NCI-H2171 (cell line): ENCODE measurements around the gene NLGN1.

Experiments used
- DNase-seq: peaks from one replicate; lab custom pipeline; 2025; lab: John Stamatoyannopoulos, UW

Gene NLGN1

DNA sequence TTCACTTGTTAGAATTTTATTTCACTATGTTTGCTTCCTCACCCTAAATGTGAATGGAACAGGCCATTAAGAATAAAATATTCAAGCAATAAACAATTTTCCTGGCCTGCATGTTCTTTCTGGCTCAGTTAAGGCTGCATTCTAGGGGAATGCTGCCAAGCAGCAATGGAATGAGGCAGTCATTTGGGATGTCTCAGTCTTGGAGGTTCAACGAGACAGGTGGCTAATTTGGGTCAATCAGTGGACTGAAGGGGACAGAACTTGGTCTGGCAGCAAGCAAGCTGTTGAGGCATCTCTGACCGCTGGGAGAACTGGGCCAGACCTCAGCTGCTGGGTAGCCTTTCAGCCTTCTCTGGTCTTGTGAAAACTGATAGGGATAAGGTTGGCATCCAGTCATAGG, 241.6 kb downstream of the NLGN1 start:
- no peak for DNase-seq

DNA sequence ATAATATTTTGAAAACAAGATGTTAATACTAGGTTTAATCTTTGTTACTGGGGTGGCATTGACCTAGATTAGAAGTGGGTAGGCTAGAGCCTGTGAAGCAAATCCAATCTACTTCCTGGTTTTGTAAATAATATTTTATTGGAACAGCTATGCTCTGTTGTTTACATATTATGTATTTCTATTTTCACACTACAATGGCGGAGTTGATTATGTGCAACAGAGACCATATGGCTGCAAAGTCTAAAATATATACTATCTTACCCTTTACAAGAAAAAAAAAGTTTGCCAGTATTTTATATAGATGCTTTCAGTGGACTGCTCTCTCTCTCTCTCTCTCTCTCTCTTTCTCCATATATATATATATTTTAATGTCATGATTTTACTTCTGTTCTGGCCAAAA, 244.2 kb downstream of the NLGN1 start:
- no peak for DNase-seq

DNA sequence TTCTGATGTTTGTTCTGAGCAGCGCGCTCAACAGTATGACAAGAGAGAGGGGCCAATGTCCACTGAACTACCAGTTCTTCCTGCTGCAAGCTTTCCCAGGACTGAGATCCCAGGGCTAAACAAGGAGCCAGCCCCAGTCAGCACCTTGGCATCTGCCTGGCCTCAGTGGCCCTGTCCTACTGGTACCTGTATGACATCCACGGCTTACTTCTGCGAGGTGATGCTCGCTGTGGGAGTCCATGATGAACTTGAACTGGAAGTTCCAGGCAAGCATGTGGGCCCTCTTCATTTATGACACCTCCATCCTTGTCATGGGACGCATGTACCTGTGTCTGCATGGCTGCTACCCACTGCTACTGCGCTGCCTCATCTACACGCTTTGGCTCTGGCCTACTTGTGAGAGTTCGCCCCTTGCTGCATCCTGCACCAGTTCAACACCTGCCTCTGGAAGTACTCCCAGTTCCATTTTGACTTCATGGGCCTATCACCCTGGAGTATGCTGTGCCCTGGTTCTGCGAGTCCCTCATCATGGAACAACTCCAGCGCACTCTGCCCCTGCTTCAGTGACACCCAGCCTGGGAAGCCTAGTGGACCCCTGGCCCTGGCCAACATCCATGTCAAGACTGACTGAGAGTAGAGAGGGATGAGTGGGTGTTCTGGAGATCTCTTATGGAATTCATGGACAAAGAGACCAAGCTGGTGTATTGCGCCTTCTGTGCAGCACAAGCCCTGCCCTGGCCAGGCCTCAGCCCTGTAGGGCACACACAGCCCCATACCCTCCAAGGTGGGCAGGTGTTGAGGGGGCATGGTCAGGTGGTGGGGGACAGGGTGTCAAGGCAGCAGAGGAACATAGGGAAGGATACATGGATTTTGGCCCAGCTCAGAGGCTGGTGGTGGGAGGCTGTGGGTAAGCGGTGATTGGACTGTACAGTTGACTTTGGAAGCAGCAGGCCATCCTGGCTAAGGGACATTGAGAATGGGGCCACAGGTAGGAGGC, 246.8 kb downstream of the NLGN1 start:
- no peak for DNase-seq

DNA sequence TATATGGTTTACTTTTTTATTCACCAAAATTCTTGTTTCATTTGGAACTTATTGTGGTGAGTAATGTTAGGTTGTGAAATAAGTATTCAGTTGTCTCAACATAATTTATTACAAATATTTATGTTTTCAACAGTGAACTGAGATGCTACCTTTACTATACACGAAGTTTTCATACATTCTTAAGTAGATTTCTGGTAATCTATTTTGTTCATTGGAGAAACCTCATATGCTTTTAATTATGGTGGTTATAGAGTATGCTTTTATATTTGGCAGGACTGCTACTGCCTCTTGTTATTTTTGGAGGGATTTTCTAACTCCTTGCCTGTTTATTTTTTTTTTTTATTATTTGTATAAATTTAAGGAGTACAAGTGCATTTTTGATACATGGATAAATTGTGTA, 253.1 kb downstream of the NLGN1 start:
- DNase-seq, result no peak

DNA sequence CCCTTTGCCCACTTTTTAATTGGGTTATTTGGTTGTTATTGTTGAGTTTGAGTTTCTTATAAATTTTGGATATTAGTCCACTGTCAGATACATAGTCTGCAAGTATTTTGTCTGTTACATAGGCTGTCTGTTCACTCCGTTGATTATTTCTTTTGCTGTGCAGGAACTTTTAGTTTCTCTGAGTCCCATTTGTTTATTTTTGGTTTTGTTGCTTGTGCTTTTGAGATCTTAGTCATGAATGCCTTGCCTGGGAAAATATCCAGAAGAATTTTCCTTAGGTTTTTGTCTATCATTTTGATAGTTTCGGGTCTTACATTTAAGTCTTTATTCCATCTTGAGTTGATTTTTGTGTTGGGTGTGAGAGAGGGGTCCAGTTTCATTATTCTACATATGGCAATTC, 254.5 kb downstream of the NLGN1 start:
- no peak for DNase-seq

DNA sequence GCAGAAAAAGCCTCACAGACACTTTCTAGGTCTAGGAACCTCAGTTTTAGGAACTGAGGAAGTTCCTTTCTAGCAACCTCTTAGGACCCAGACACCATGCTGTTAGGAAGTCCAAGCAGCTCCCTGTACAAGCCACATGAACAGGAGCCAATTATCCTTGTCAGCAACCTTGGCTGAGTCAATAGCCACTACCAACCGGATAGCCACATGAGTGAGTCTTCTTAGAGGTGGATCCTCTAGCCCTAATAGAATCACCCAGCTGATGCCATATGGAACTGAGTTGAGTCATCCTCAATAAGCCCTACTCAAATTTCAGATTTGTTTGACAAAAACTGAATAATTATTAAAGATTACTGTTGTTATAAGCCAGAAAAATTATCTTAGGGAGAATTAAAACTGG, 256.2 kb downstream of the NLGN1 start:
- no peak for DNase-seq

DNA sequence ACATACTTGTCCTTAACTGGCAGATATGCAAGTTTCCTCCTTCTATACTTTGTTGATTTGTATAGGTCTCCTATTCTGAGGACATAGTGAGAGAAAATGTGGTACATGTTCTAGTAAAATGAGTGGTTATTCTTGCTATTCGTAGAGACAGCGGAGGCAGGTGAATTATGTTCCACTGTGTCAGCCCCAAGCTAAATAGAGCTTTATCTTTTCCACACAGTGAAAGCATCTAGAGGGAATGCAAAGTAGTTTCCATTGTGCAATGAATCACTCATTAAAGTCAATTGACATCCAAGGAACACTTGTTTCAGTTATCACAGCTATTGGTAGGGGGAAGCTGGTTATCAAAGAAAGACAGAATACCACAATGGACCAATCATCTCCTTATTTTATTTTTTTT, 262.4 kb downstream of the NLGN1 start:
- no peak for DNase-seq

DNA sequence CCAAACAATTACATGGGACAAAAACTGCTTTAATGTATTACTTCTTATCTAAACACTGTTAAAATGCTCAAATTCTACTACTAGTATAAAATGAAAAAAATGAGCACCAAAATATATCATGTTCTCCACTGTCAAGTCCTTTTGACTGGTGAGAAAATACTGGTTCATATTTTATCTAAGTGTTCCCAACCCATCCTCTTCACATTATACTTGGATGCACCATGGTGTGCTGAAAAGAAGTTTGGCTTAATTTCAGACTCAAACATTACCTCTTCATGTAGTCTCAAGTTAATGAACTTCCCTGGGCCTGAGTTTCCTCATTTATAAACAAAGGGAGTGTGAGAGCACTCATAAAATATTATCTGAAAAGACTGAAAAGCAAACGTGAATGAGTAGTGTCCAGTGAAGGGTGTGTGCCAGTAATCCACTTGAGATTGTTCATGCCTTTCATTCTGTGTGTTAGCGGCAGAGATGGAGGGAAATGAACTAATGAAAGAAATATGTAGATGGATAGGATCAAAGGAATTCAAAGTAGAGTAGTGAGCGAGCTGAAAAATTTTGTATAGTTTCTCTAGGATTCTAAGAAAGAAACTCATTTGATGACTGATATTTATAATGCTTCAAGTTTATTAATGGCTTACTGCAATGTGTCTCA, 263.2 kb downstream of the NLGN1 start:
- no peak for DNase-seq

DNA sequence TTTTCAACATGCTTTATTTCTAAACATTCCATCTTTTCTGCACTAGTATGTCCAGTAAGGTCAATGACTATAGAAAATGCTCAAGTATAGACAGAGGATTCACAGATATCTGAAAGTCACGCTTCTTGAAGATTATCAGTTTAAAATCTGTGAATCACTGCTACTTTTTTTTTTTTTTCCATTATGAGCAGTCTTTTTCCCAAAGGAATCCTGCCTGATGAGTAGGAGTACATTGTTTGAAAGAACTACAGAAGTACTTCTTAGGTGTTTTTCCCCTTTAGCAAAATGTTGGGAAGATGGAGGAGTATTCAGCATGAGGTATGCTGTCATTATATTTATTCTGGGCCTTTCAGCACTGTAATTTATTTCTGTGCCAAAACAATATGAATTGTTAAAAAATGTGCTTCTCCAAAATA, 266.2 kb downstream of the NLGN1 start:
- no peak for DNase-seq

DNA sequence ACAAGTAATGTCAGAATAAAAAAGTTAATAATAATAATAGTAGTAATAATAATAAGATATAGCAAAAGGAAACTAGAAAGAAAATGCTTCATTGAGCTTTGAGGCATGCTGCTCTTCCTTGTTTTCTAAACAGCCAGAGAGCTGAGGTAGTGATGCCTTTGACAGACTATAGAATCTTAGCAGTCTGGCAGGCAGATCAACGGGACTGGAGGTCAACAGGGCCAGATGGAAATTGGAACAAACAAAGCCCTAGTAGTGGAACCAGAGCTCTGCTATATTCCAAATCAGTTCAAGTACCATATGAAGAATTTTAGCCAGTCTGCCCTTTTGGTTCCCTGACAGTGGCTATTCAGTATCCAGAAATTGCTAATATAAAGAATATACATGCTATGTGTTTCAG, 278.6 kb downstream of the NLGN1 start:
- no peak for DNase-seq

DNA sequence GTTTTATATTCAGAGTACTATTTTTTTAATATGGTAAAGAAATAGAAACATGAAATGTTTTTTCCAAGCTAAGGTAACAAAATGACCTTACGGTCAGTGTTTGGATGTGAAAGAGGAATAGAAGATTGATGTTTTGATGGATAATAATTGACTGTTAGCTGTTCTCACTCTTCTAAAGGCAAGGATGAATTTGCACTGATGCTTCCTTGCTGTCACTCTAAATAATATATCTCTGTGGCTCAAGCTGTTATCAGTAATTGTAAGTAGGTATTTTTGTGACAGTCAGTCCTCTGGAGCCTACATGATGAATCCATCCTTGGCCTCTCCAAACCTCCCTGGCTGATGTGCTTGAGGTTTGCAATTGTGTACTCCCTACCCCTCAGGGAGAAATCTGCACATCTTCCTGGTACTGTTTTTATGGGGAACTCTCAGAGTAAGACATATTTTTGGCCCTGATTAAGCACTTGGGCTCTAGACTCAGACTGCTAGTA, 283.7 kb downstream of the NLGN1 start:
- no peak for DNase-seq

DNA sequence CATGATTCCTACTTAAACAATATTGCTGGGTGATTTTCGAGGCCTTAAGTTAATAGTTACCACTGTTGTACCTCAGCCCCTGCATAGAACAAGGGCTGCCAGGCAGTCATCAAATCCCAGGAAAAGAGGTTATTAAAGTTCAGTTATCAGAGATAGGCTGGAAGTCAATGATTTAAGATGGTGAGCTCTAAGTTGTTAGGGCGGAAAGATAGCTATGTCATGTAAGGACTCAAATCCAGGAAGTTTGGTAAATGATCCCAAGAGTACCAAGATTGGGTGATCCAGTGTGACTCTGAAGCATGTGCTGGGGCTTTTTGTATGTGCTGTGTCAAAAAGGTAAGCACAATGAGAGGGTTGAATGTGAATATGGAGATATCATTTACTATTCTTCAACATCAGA, 287.9 kb downstream of the NLGN1 start:
- no peak for DNase-seq

DNA sequence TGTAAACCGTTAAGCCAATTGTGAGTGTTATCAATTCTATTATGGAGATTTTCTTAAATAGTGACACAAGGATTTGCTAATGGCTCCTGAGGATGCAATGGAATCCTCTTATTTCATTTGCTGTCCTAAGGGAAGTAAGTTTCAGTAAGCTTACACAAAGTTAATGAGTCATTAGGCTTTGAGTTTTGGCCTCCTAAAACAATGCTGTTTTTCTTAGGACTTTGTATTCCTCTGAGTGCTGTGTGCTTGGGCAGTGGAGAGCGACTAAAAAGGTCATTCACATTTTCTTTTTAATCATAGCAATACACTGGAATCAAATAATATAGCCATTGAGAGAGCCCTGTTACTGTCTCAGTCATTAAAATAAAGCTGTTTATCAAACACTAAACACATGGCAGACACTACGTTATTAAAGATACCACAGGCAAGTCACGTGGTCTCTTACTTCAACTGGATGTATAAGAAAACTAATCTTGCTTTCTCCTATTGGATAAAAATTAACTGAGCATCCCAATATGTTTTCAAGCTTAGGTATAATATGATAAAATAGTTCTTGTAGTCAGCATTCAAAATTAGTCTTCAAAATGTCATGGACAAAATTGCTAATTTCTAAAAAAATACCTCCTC, 290.8 kb downstream of the NLGN1 start:
- no peak for DNase-seq

DNA sequence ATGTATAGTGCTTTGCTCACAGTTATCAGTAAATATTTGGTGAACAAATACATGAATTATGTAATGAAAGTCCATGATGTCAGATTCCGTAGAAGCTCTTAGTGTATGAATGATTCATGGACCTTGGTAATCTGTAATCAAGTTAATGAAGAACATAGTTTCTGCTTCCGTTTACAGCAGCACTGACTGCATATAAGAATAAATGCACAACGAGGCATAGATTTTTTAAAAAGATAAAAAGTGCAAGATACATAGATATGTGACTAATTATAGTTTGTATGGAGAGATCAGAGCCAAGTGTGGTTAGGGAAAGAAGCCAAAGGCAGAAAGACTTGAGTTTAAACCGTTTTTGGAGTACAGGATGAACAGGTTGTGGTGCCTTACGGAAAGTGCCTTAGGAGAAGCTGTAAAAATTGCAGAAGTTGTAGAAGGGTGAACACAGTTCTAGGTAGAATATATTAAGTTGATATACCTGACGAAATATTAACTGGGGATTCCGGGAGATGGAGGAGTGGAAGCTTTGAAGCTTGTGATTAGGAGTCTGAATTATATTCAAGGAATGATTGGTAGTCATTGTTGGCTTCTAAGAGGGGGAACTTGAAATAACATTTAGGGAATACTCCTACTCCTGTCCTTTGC, 293.1 kb downstream of the NLGN1 start:
- DNase-seq, result no peak

DNA sequence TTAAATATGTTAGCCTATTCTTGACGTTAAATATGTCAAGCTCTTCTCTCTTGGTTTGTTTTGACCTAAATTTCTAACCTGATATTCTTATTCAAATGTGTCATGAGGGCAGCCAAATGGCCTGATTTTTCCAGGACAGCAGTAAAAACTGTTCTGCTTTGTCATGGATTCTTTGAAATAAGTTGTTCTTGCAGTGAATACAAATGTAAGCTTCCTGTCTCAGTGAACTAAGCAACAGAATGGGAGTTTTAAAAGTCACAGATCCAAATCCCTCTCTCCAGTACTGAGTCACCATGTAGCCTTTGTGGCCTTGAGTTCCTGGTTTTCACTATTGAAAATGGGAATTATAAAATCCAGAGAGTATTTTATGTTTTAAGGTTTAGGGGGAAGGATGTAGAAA, 301.8 kb downstream of the NLGN1 start:
- DNase-seq, result no peak

DNA sequence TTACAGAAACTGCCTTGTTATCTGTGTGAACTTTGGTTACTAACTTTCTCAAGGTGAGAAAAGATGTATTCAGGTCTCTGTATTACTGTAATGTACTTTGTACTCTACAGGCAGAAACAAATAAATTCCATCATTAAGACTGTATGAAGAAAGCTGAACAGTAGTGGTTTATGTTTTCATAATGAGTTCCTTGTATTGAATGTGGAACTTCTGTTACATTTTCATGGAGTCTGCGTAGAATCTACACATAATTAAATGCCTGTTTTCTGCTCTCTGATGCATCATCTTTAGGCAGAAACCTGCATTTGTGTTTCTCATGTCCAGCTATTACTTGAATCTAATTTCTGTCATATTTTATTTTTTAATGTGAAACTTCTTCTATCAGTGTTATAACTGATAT, 302.8 kb downstream of the NLGN1 start:
- no peak for DNase-seq

DNA sequence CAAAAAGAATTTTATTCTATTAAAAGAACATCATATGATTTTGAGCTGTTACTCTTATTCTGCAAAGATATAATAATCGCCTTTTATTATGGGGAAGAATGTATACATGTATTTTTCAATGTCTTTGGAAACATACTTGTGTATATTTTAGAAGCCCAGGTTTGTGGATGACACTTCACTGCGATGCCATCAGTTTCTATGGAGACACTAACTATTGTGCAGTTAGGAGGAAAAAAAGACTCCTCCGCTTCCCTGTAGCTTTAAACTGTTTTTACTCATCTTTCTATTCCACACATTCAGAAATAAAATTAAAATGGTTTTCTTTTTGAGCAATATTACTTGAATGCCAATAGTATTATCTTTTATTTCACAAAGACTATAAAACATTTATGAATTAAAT, 305.0 kb downstream of the NLGN1 start:
- no peak for DNase-seq

DNA sequence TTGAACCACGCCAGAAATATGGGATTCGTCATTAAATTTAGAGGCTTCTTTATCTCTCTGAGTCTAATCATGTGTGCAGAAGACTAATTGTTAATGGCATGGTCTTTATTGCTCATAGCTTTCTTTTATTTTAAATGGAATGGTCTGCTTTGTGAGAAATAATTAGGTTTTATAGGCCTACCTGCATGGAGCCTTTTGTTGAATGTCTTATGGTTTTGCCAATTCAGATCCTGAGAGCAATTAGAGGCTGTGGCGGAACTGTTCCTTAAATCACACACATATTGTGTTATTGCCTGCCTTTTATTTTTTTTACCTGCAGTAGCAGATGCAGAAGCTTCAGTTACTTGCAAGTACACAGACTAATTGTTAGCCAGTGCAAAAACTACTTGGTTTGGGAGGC, 306.2 kb downstream of the NLGN1 start:
- no peak for DNase-seq

DNA sequence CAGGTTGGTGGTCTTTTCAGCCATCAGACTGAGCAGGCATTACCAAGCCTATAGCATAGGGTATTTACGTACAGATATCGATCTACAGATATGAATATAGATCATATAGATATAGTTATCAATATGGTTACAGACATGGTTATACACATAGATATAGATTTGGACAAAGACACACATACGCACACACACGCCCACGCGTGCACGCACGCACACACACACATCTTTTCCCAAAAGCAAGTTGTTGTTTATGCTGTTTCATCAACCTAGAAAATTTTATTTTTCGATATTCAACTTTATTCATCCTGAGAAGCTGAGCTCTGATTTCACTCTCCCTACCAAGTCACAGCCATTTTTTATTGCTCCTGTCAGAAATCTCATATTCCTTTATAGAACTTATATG, 309.1 kb downstream of the NLGN1 start:
- no peak for DNase-seq

DNA sequence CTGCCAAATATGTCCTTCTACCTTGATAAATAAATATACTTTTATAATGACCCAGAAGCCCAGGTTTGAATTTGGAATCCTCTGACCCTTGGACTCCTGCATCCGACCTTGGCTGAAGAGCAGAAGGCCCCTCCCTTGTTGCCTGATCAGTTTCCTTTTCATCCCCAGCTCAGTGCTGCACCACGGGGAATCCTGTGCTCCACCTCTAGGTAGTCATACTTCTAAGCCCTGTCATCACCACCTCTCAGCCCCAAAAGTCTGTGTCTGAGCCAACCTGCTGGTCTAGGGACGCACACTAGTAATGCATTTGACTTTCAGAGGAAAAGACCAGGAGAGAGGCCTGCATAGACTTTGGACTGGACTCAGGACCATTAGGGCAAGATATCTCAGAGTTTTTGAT, 310.6 kb downstream of the NLGN1 start:
- DNase-seq, result no peak

DNA sequence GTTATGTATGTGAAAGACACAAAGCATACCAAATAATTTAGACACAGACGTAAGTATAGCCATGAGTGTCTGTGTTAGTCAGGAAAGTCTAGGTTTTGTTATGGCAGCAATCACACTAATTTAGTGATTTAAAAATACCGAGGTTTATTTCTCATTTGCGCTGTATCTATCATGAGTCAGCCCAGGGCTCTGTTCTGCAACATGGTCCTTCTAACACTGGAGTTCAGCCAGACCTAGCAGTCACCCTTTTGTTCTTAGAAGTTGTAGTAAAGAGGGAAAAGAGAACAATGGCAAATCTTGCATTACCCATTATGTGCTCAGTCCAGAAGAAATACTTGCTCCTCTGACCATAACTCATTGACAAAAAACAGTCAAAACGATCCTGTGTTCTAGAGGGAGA, 311.5 kb downstream of the NLGN1 start:
- DNase-seq, result no peak

DNA sequence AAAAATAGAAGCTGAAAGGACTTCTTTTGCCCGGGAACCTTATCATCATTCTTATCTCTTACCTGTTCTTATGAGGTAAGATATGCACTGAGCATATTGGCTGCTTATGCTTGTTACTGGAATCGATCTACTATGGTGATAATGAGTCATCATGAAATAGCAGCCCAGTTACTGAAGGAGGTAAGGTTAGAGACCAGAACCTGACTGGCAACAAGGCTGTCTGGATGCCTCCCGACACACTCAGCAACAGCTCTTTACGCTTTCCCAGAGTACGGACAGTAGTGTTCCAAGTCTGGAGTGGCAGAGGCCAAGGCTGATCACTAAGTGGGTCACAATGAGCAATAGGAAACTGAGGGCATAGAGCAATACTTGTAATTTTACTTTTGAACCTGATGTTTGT, 314.1 kb downstream of the NLGN1 start:
- no peak for DNase-seq
